Measurements from ENCODE around the gene TRIM77. TPM values are rescaled to one million over a fixed set of nuclear protein-coding genes. Genes with fewer than 3 reads are reported as not detected.
A peak's percentile ranks its signal among the peaks of the same experiment; 100 is the strongest.
"Not testable (repeated sequence)": the region's sequence is repeated elsewhere in the genome, so short reads cannot be mapped to it uniquely, and the experiment has no call there.

TRIM77 gene
- total and polyA plus RNA-seq, 4 experiments from 2014 or later = not detected

DNA sequence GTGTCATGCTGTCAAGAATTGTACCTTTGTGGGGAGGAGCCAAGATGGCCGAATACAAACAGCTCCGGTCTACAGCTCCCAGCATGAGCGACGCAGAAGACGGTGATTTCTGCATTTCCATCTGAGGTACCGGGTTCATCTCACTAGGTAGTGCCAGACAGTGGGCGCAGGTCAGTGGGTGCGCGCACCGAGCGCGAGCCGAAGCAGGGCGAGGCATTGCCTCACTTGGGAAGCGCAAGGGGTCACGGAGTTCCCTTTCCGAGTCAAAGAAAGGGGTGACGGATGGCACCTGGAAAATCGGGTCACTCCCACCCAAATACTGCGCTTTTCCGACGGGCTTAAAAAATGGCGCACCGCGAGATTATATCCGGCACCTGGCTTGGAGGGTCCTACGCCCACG, 34.1 kb downstream of the TRIM77 start:
- H3K27ac Mint-ChIP-seq; H3K27ac ChIP-seq (ENCODE audit: low read depth, low read length); H3K9me3 ChIP-seq (ENCODE audit: control insufficient read depth in 1 of 2, low read length in 2 of 2); POLR2A ChIA-PET (ENCODE audit: partially characterized antibody); H3K4me1 Mint-ChIP-seq; H3K4me3 ChIP-seq (ENCODE audit: low read length in 2 of 2); H3K27me3 ChIP-seq (ENCODE audit: insufficient read depth, low read length); H3K4me1 ChIP-seq (ENCODE audit: insufficient read depth, low read length); H3K36me3 ChIP-seq (ENCODE audit: insufficient read depth, low read length); intact Hi-C loops (cut with micrococcal nuclease); CTCF ChIA-PET (ENCODE audit: partially characterized antibody); H3K27me3 Mint-ChIP-seq; H3K9me3 Mint-ChIP-seq; DNase-seq; H3K36me3 Mint-ChIP-seq: not testable (repeated sequence)
- H3K4me3 Mint-ChIP-seq = peak overlapping the region in 1 of 8 donors; percentile 24

DNA sequence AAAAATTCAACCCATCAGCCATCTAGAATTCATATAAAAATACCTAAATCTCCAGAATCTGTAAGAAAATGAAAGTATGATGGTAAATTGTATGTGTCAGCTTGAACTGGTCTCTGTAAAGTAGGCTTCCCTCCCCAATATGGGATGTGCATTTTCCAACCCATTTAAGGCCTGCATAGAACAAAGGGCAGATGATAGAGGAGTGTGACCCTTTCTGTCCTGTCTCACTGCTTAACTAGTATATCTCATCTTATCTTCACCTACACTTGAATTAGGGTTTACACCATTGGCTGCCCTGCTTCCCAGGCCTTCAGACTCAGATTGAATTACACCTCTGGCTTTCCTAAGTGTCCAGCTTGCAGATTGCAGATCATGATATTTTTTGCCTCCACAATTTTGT, 40.7 kb downstream of the TRIM77 start:
- H3K4me1 Mint-ChIP-seq; H3K27me3 Mint-ChIP-seq; CTCF ChIA-PET (ENCODE audit: partially characterized antibody); H3K27ac Mint-ChIP-seq; H3K36me3 ChIP-seq (ENCODE audit: insufficient read depth, low read length); H3K27ac ChIP-seq (ENCODE audit: low read depth, low read length); DNase-seq; H3K27me3 ChIP-seq (ENCODE audit: insufficient read depth, low read length); H3K4me3 ChIP-seq (ENCODE audit: low read length in 2 of 2); H3K4me3 Mint-ChIP-seq; H3K4me1 ChIP-seq (ENCODE audit: insufficient read depth, low read length); H3K9me3 Mint-ChIP-seq; POLR2A ChIA-PET (ENCODE audit: partially characterized antibody); intact Hi-C loops (cut with micrococcal nuclease); H3K9me3 ChIP-seq (ENCODE audit: control insufficient read depth in 1 of 2, low read length in 2 of 2); H3K36me3 Mint-ChIP-seq: not testable (repeated sequence)

Other genes starting within 250 kb of the TRIM77 start
- gene NOX4, start 218.9 kb upstream of the TRIM77 start, total RNA-seq = not detected
- gene NOX4, start 218.9 kb upstream of the TRIM77 start, polyA plus RNA-seq = not detected
- gene TRIM49, start 98.3 kb downstream of the TRIM77 start, total RNA-seq = not detected
- gene TRIM49, start 98.3 kb downstream of the TRIM77 start, polyA plus RNA-seq = not detected
- not detected for gene TRIM64B, start 168.2 kb downstream of the TRIM77 start, total RNA-seq
- gene TRIM64B, start 168.2 kb downstream of the TRIM77 start, polyA plus RNA-seq = not detected
- not detected for gene TRIM49D1, start 211.9 kb downstream of the TRIM77 start, total RNA-seq
- not detected for gene TRIM49D1, start 211.9 kb downstream of the TRIM77 start, polyA plus RNA-seq
- not detected for gene TRIM49D2, start 213.8 kb downstream of the TRIM77 start, total RNA-seq
- gene TRIM49D2, start 213.8 kb downstream of the TRIM77 start, polyA plus RNA-seq = not detected